Glutamatergic neuron (in vitro differentiated cells): ENCODE data around the gene DACT2. TPM values are rescaled to one million over a fixed set of nuclear protein-coding genes. Genes with fewer than 3 reads are reported as not detected.

Experiments
- DNase-seq: peaks from one replicate; pipeline ENCODE4 v3.0.0; 2022
- H3K27ac Mint-ChIP-seq: one replicate; pipeline ENCODE4 v1.8.0; 2020; ENCODE audit warnings: mild to moderate bottlenecking, mixed read lengths, inconsistent platforms; ENCODE audit not compliant: unreplicated experiment
- H3K27me3 Mint-ChIP-seq: one replicate; pipeline ENCODE4 v1.8.0; 2020; ENCODE audit warnings: mild to moderate bottlenecking, moderate library complexity, mixed read lengths, inconsistent platforms; ENCODE audit not compliant: unreplicated experiment
- H3K36me3 Mint-ChIP-seq: one replicate; pipeline ENCODE4 v1.8.0; 2020; ENCODE audit warnings: mild to moderate bottlenecking, mixed read lengths, inconsistent platforms; ENCODE audit not compliant: unreplicated experiment
- H3K4me1 Mint-ChIP-seq: one replicate; pipeline ENCODE4 v1.8.0; 2020; ENCODE audit warnings: mild to moderate bottlenecking, low read depth, mixed read lengths, inconsistent platforms; ENCODE audit not compliant: unreplicated experiment
- H3K4me3 Mint-ChIP-seq: one replicate; pipeline ENCODE4 v1.8.0; 2020; ENCODE audit warnings: mild to moderate bottlenecking, mixed read lengths, inconsistent platforms; ENCODE audit not compliant: unreplicated experiment
- H3K9me3 Mint-ChIP-seq: one replicate; pipeline ENCODE4 v1.8.0; 2020; ENCODE audit warnings: mild to moderate bottlenecking, moderate library complexity, mixed read lengths, inconsistent platforms; ENCODE audit not compliant: unreplicated experiment
- CTCF ChIP-seq: fragments of 200-600 bp; sonication (generic); IDR thresholded peaks from one replicate; pipeline ENCODE4 v1.5.0; 2021; ENCODE audit not compliant: partially characterized antibody, unreplicated experiment
- total RNA-seq: library from RNA; stranded (reverse); fragmentation: NEBNext Ultra II Directional; extraction: Animal tissue kit (Norgen Biotek cat#: 25700); gene quantifications from one replicate; pipeline ENCODE4 v1.2.1, GENCODE V29; 2021; ENCODE audit not compliant: unreplicated experiment

Gene DACT2
- total RNA-seq, 1 donor from 2014 or later, result 0.22 TPM

- DNase-seq, result no peak
- Mint-ChIP-seq H3K4me3 (no peak overlapping the region), H3K36me3 (peaks cover 8% of the 10 kb centered on the region), H3K27ac (no peak overlapping the region), H3K4me1 (peaks cover 7% of the 10 kb centered on the region), H3K9me3 (no peaks in the 10 kb centered on the region), H3K27me3 (peaks cover 4% of the 10 kb centered on the region)
- no peak for TF ChIP-seq CTCF
These were observed 42.9 kb downstream of the DACT2 start for GRCh38 chr6:168276576-168277273.

- Mint-ChIP-seq H3K27ac (no peak overlapping the region), H3K4me1 (peaks cover 7% of the 10 kb centered on the region), H3K9me3 (no peaks in the 10 kb centered on the region), H3K27me3 (peaks cover 6% of the 10 kb centered on the region), H3K36me3 (peaks cover 8% of the 10 kb centered on the region), H3K4me3 (no peak overlapping the region)
- no peak for DNase-seq
- TF ChIP-seq CTCF, result no peak
These were observed 44.4 kb downstream of the DACT2 start for GRCh38 chr6:168275168-168275567.

GRCh38 chr6:168274037-168274952 is 45.3 kb downstream of the DACT2 start:
- peaks cover 7% of the 10 kb centered on the region for H3K4me1 Mint-ChIP-seq
- no peak for TF ChIP-seq CTCF
- peaks cover 8% of the 10 kb centered on the region for H3K36me3 Mint-ChIP-seq
- H3K4me3 Mint-ChIP-seq, result no peak overlapping the region
- no peak overlapping the region for H3K27ac Mint-ChIP-seq
- peaks cover 2% of the 10 kb centered on the region for H3K9me3 Mint-ChIP-seq
- no peak for DNase-seq
- peaks cover 6% of the 10 kb centered on the region for H3K27me3 Mint-ChIP-seq

- H3K4me3 Mint-ChIP-seq, result no peak overlapping the region
- peaks cover 2% of the 10 kb centered on the region for H3K9me3 Mint-ChIP-seq
- H3K36me3 Mint-ChIP-seq, result peaks cover 8% of the 10 kb centered on the region
- DNase-seq, result no peak
- peaks cover 2% of the 10 kb centered on the region for H3K27me3 Mint-ChIP-seq
- no peak for TF ChIP-seq CTCF
- H3K4me1 Mint-ChIP-seq, result peaks cover 7% of the 10 kb centered on the region
- H3K27ac Mint-ChIP-seq, result no peak overlapping the region
These were observed 46.0 kb downstream of the DACT2 start for GRCh38 chr6:168273441-168274036.
